ENCODE results near the gene DNM2. TPM values are rescaled to one million over a fixed set of nuclear protein-coding genes. Genes with fewer than 3 reads are reported as not detected.
"Not testable (repeated sequence)": the region's sequence is repeated elsewhere in the genome, so short reads cannot be mapped to it uniquely, and the experiment has no call there.

Gene DNM2
- total RNA-seq, 1 experiment from 2014 or later, result 116 TPM

DNA sequence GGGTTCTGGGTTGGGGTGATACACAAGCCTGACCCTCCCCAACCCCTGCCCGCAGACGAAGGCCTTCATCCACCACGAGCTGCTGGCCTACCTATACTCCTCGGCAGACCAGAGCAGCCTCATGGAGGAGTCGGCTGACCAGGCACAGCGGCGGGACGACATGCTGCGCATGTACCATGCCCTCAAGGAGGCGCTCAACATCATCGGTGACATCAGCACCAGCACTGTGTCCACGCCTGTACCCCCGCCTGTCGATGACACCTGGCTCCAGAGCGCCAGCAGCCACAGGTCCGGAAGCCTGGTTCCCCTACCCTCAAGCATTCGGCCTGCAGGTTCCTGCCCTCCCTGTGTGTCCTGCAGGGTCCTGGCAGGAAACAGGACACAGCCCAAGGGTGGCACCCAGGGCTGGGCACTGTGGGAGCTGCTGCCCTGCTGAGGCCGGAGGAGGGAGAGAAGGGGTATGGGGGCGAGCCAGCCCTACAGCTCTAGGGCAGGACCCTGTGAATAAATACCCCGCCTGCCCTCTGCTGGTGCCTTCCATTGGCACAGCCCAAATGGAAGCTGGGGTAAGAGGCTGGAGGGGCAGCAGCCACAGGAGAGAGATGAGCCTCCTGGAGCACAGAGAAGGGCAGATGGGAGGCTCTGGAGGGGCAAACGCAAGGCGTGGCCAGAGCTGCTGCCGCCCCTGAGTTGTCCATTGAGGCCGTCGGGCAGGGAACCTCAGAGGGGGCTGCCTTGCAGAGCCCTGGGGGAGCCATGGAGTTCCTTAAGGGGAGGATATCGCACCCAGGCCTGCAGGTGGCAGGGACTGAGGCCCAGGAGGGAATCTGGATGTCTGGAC, 111.3 kb downstream of the DNM2 start:
- Histone ChIP-seq H3K4me3 (no peak overlapping the region), H3K9me3 (no peaks in the 10 kb centered on the region), H3K36me3 (peaks cover 72% of the 10 kb centered on the region), H3K27me3 (no peaks in the 10 kb centered on the region)
- DNase-seq, result no peak

- no peaks in the 10 kb centered on the region for H3K27me3 ChIP-seq
- DNase-seq, result no peak
- H3K9me3 ChIP-seq, result no peaks in the 10 kb centered on the region
- no peak overlapping the region for H3K4me3 ChIP-seq
- peaks cover 70% of the 10 kb centered on the region for H3K36me3 ChIP-seq
These were observed 112.1 kb downstream of the DNM2 start for GRCh38 chr19:10829967-10830366.

DNA sequence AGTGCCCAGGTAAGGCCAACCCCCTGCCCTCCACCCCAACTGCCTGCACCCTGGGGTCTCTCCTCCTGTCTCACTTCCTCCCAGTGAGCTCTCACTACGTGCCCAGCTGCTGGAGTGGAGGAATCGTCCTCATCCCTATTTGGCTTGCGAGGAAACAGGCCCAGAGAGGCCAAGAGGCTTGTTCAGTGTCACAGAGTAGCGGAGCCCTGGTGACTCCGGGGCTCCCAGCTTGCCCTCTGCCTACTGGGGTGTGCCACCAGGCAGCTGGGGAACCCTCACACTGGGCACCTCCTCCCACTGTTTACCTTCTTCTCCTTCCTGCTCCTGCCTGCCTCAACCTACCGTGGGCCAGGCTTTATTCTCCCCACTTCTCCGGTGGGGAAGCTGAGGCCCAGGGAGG, 112.5 kb downstream of the DNM2 start:
- peaks cover 70% of the 10 kb centered on the region for H3K36me3 ChIP-seq
- no peak overlapping the region for H3K4me3 ChIP-seq
- DNase-seq, result no peak

DNA sequence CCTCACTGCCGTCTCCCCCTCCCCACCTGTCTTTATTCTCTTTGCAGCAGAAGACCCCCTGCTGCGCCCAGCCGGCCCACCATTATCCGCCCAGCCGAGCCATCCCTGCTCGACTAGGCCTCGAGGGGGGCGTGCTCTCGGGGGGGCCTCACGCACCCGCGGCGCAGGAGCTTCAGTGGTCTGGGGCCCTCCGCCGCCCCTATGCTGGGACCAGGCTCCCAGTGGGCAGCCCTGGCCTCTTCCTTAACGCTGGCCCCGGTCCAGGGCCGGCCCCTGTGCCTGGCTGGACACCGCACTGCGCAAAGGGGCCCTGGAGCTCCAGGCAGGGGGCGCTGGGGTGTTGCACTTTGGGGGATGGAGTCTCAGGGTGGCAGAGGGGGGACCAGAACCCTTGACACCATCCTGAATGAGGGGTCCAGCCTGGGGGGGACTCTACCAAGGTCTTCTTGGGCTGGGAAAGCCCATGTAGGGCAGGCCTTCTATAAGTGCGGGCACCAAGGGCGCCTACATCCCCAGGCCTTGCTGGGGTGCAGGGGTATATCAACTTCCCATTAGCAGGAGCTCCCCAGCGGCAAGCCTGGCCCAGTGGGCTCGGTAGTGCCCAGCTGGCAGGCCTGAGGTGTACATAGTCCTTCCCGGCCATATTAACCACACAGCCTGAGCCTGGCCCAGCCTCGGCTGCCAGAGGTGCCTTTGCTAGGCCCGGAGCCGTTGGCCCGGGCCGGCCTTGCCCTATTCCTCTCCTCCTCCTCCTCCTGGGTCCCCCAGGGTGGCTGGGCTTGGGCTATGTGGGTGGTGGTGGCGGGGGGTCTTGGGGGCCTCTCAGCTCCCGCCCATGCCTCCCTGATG, 113.3 kb downstream of the DNM2 start:
- H3K27me3 ChIP-seq, result no peaks in the 10 kb centered on the region
- no peaks in the 10 kb centered on the region for H3K9me3 ChIP-seq
- H3K4me3 ChIP-seq, result no peak overlapping the region
- H3K36me3 ChIP-seq, result peaks cover 66% of the 10 kb centered on the region
- no peak for DNase-seq

More for the DNA sequence above, 112.5 kb downstream of the DNM2 start:
- Histone ChIP-seq H3K27me3 (no peaks in the 10 kb centered on the region), H3K9me3 (no peaks in the 10 kb centered on the region)

GRCh38 chr19:10831987-10832938, 114.4 kb downstream of the DNM2 start:
- peaks cover 3% of the 10 kb centered on the region; the same call in 1 of the 2 replicates for H3K9me3 ChIP-seq
- H3K27me3 ChIP-seq, result no peaks in the 10 kb centered on the region
- H3K36me3 ChIP-seq, result peaks cover 58% of the 10 kb centered on the region
- H3K4me3 ChIP-seq, result no peak overlapping the region
- no peak for DNase-seq

DNA sequence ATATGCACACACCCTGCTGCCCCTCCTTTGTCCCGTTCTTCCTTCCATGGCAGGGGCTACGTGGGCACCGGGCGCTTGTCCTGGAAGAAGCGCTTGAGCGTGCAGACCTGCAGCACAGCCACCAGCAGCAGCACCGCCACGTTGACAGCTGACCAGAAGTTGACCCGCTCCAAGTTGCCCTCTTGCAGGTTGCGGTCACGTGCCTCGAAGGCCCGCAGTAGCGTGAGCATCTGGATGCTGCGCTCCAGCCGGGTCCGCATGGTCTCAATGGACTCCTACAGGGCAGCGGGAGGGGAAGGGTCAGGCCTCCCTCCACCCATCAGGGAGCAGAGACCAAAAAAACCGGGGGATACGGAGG, 115.0 kb downstream of the DNM2 start:
- no peak for DNase-seq
- Histone ChIP-seq H3K36me3 (peaks cover 55% of the 10 kb centered on the region), H3K4me3 (no peak overlapping the region), H3K27me3 (no peaks in the 10 kb centered on the region), H3K9me3 (peaks cover 3% of the 10 kb centered on the region; the same call in 1 of the 2 replicates)

- Histone ChIP-seq H3K27me3 (no peaks in the 10 kb centered on the region), H3K4me3 (peak overlapping the region; percentile 65), H3K36me3 (peaks cover 43% of the 10 kb centered on the region), H3K9me3 (peaks cover 3% of the 10 kb centered on the region; the same call in 1 of the 2 replicates)
- no peak for DNase-seq
These were observed 117.3 kb downstream of the DNM2 start for GRCh38 chr19:10835089-10835753.

DNA sequence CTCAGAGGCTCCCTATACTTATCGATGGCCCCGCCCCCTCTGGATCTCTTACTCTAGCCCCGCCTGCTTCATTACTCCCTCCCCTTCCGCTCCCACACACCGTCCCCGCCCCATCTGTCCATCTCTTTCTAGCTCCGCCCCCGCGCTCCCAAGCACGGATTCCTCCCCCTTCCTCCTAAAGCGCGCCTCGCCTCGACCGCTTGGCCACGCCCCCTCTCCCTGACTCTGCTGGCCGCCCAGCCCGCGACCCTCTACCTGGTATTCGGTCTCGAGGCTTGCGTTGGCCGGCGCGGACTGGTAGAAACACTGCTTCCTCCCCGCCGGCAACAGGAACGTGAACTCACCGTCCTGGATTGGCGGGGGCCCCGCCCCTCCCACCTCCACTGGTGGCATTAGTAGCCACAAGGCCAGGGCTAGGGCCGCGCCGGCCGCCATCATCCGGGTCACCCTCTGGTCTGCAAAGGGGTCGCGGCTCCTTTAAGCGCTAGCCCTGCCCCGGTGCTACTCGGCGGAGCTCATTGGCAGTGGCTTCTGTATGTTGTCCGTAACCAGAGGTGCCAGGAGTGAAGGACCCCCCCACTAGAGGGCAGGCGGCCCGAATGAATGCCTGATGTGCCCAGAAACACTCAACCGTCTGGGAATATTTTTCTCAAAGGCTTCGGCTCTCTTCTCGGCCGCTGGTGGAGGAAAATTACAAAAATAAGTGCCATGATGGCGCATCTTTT, 118.0 kb downstream of the DNM2 start, which contains the start of gene TMED1:
TMED1 (minus strand) TSS at position 459 of the 725 bp plus-strand sequence; CDS start at position 438, 21 bp downstream.
- Histone ChIP-seq H3K4me3 (peak within 1 kb of the TSS; percentile 65), H3K36me3 (peaks cover 36% of the 10 kb centered on the region), H3K9me3 (peaks cover 3% of the 10 kb centered on the region; the same call in 1 of the 2 replicates), H3K27me3 (no peaks in the 10 kb centered on the region)
- peak; percentile 99 for DNase-seq

GRCh38 chr19:10836479-10837330, 118.8 kb downstream of the DNM2 start:
- Histone ChIP-seq H3K27me3 (no peaks in the 10 kb centered on the region), H3K9me3 (peaks cover 3% of the 10 kb centered on the region; the same call in 1 of the 2 replicates), H3K4me3 (peak overlapping the region; percentile 65), H3K36me3 (peaks cover 34% of the 10 kb centered on the region)
- DNase-seq, result peak; percentile 79

GRCh38 chr19:10837649-10838048, 119.8 kb downstream of the DNM2 start:
- H3K4me3 ChIP-seq, H3K27me3 ChIP-seq, DNase-seq, H3K9me3 ChIP-seq: not testable (repeated sequence)
- peaks cover 26% of the 10 kb centered on the region for H3K36me3 ChIP-seq

GRCh38 chr19:10838377-10838776, 120.5 kb downstream of the DNM2 start:
- no peak for DNase-seq
- Histone ChIP-seq H3K36me3 (peaks cover 18% of the 10 kb centered on the region), H3K4me3 (no peak overlapping the region), H3K9me3 (peaks cover 3% of the 10 kb centered on the region; the same call in 1 of the 2 replicates), H3K27me3 (no peaks in the 10 kb centered on the region)

GRCh38 chr19:10839114-10840050, 121.5 kb downstream of the DNM2 start:
- H3K27me3 ChIP-seq, result no peaks in the 10 kb centered on the region
- no peak overlapping the region for H3K4me3 ChIP-seq
- H3K36me3 ChIP-seq, result peaks cover 11% of the 10 kb centered on the region
- DNase-seq, result no peak
- peaks cover 3% of the 10 kb centered on the region; the same call in 1 of the 2 replicates for H3K9me3 ChIP-seq

DNA sequence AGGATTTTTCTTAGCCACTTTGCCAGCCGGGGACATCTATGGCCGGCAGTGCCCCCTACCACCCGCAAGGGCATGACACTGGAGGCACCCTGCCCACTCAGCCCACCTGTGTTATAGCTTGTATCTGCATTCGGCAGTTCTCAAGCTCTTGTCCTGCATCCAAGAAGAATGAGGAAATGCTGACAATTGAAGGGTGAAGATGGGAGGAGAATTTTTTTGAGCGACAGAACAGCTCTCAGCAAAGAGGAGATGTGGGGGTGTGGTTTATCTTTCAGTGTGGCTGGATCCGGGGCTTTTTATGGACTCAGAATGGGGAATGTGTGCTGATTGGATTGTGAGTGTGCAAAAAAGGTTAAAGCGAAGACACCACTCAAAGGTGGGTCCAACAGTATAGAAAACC, 124.9 kb downstream of the DNM2 start:
- Histone ChIP-seq H3K4me3 (no peak overlapping the region), H3K27me3 (no peaks in the 10 kb centered on the region), H3K36me3 (no peaks in the 10 kb centered on the region), H3K9me3 (peaks cover 14% of the 10 kb centered on the region)
- DNase-seq, result no peak
